GM18868 (cell line): ENCODE results near the gene JRKL.

Experiments used
- ATAC-seq: cut with Tn5 transposase; IDR thresholded peaks from one replicate; pipeline ENCODE4 v1.9.1; 2021; ENCODE audit warnings: mild to moderate bottlenecking, moderate library complexity; ENCODE audit not compliant: unreplicated experiment

Gene JRKL

GRCh38 chr11:96389720-96390487 lies at the start of gene JRKL, which contains the start of gene CCDC82:
Gene JRKL, plus strand, starts transcription at chr11:96390013. Its CDS starts 637 bp downstream, at chr11:96390650.
Gene CCDC82, minus strand, starts transcription at chr11:96389912. Its CDS starts 5,165 bp downstream, at chr11:96384747.
- ATAC-seq, result peak; percentile 90

GRCh38 chr11:96340555-96340885 lies 49.3 kb upstream of the JRKL start:
- no peak for ATAC-seq

GRCh38 chr11:96341211-96342013 lies 48.4 kb upstream of the JRKL start:
- peak; percentile 36 for ATAC-seq

GRCh38 chr11:96342014-96342960 lies 47.5 kb upstream of the JRKL start:
- no peak for ATAC-seq

- ATAC-seq, result peak; percentile 78
These were observed 46.7 kb upstream of the JRKL start, which contains the start of gene MAML2 for GRCh38 chr11:96342961-96343711. Gene MAML2, minus strand, starts transcription at chr11:96343195. Its CDS starts 1,300 bp downstream, at chr11:96341895.

- no peak for ATAC-seq
These were observed 33.0 kb upstream of the JRKL start for GRCh38 chr11:96356848-96357247.

GRCh38 chr11:96357794-96358193 lies 32.0 kb upstream of the JRKL start:
- ATAC-seq, result peak; percentile 73

- no peak for ATAC-seq
These were observed 31.5 kb upstream of the JRKL start for GRCh38 chr11:96358321-96358720.

GRCh38 chr11:96361778-96362177 lies 28.0 kb upstream of the JRKL start:
- no peak for ATAC-seq

GRCh38 chr11:96365493-96365892 lies 24.3 kb upstream of the JRKL start:
- no peak for ATAC-seq

- ATAC-seq, result no peak
These were observed 23.8 kb upstream of the JRKL start for GRCh38 chr11:96366024-96366423.

GRCh38 chr11:96367342-96367741 lies 22.5 kb upstream of the JRKL start:
- no peak for ATAC-seq

- no peak for ATAC-seq
These were observed 16.0 kb upstream of the JRKL start for GRCh38 chr11:96373826-96374225.

- no peak for ATAC-seq
These were observed 13.0 kb upstream of the JRKL start for GRCh38 chr11:96376796-96377195.

GRCh38 chr11:96384156-96384555 lies 5.7 kb upstream of the JRKL start:
- ATAC-seq, result no peak

- no peak for ATAC-seq
These were observed 4.6 kb upstream of the JRKL start for GRCh38 chr11:96385187-96385586.

- peak; percentile 53 for ATAC-seq
These were observed 708 bp upstream of the JRKL start for GRCh38 chr11:96388891-96389719.

- no peak for ATAC-seq
These were observed 627 bp downstream of the JRKL start for GRCh38 chr11:96390488-96390792.

GRCh38 chr11:96391698-96392307 lies 2.0 kb downstream of the JRKL start:
- no peak for ATAC-seq
